IMR-90 (cell line): ENCODE measurements around the gene VIT. TPM values are rescaled to one million over a fixed set of nuclear protein-coding genes. Genes with fewer than 3 reads are reported as not detected.

Experiments
- ATAC-seq: fragments of 200-7000 bp; cut with Tn5 transposase; 2 replicates; pipeline ENCODE4 v1.9.1; 2020; ENCODE audit warnings: low read depth, mild to moderate bottlenecking, moderate library complexity
- BruUV-seq: library from RNA; stranded (reverse); fragments of 400-500 nt; replicated peaks from 2 replicates; lab custom pipeline; 2021; lab: Mats Ljungman, UMichigan
- CTCF ChIA-PET: fragments of 300-600 bp; formaldehyde crosslinking; extraction: SDS; loops from one replicate; lab custom pipeline; 2021; ENCODE audit warnings: antibody characterized with exemption; lab: Yijun Ruan, JAX
- POLR2A ChIA-PET: fragments of 300-600 bp; sonication (Branson Sonifier 250); formaldehyde crosslinking; loops from one replicate; lab custom pipeline; 2022; ENCODE audit warnings: antibody characterized with exemption; ENCODE audit not compliant: unreplicated experiment; lab: Charles Lee
- DNase-seq: peaks from one replicate; pipeline ENCODE4 v3.0.0; 2013
- H2AFZ ChIP-seq: replicated peaks from 2 replicates; pipeline ENCODE3; 2013; ENCODE audit warnings: low read length, mild to moderate bottlenecking; ENCODE audit not compliant: poor library complexity
- H2AK5ac ChIP-seq: 2 replicates; pipeline ENCODE4 v1.6.1; 2013; ENCODE audit warnings: low read depth, low read length, inconsistent platforms
- H2AK9ac ChIP-seq: replicated peaks from 2 replicates; pipeline ENCODE3; 2013; ENCODE audit warnings: mild to moderate bottlenecking, low read depth, low read length, moderate library complexity; ENCODE audit not compliant: poor library complexity
- H2BK120ac ChIP-seq: 2 replicates; pipeline ENCODE4 v1.6.1; 2013; ENCODE audit warnings: low read depth, low read length, inconsistent platforms
- H2BK15ac ChIP-seq: 3 replicates; pipeline ENCODE4 v1.6.1; 2013; ENCODE audit warnings: low read depth, low read length, inconsistent platforms
- H2BK20ac ChIP-seq: 2 replicates; pipeline ENCODE4 v1.6.1; 2013; ENCODE audit warnings: low read depth, mild to moderate bottlenecking, inconsistent platforms, low read length, moderate library complexity
- H2BK5ac ChIP-seq: 2 replicates; pipeline ENCODE4 v1.6.1; 2013; ENCODE audit warnings: mild to moderate bottlenecking, low read depth, low read length, inconsistent platforms; ENCODE audit not compliant: poor library complexity, severe bottlenecking
- H3K14ac ChIP-seq: replicated peaks from 2 replicates; pipeline ENCODE4 v1.6.1; 2013; ENCODE audit warnings: low read depth, low read length, inconsistent platforms
- H3K18ac ChIP-seq: 2 replicates; pipeline ENCODE4 v1.6.1; 2013; ENCODE audit warnings: low read depth, low read length, control low read depth
- H3K23ac ChIP-seq: 2 replicates; pipeline ENCODE4 v1.6.1; 2013; ENCODE audit warnings: low read depth, low read length, inconsistent platforms
- H3K27ac ChIP-seq: 2 replicates; pipeline ENCODE4 v1.5.1; 2013; ENCODE audit warnings: mild to moderate bottlenecking, control low read depth, low read length; ENCODE audit not compliant: insufficient read depth
- H3K27me3 ChIP-seq: 2 replicates; pipeline ENCODE4 v1.6.1; 2013; ENCODE audit warnings: low read length; ENCODE audit not compliant: control insufficient read depth, insufficient read depth
- H3K36me3 ChIP-seq: 2 replicates; pipeline ENCODE4 v1.6.1; 2013; ENCODE audit warnings: low read length, mixed read lengths; ENCODE audit not compliant: control insufficient read depth, insufficient read depth
- H3K4ac ChIP-seq: 2 replicates; pipeline ENCODE4 v1.6.1; 2013; ENCODE audit warnings: low read depth, low read length, inconsistent platforms
- H3K4me1 ChIP-seq: 2 replicates; pipeline ENCODE4 v1.6.1; 2013; ENCODE audit warnings: low read length, mixed read lengths; ENCODE audit not compliant: control insufficient read depth, insufficient read depth
- H3K4me2 ChIP-seq: 2 replicates; pipeline ENCODE4 v1.6.1; 2013; ENCODE audit warnings: low read depth, mild to moderate bottlenecking, control low read depth, low read length, moderate library complexity
- H3K4me3 ChIP-seq: 2 replicates; pipeline ENCODE4 v1.5.1; 2013; ENCODE audit warnings: low read depth, mild to moderate bottlenecking, control low read depth, low read length, moderate library complexity; ENCODE audit not compliant: insufficient read depth
- H3K56ac ChIP-seq: 2 replicates; pipeline ENCODE4 v1.6.1; 2013; ENCODE audit warnings: low read length, inconsistent platforms; ENCODE audit not compliant: insufficient read depth; ENCODE audit errors: extremely low read depth
- H3K79me1 ChIP-seq, 2 experiments: 2 replicates each; pipeline ENCODE4 v1.6.1; 2013; ENCODE audit warnings: low read length in 2 of 2, inconsistent platforms in 1 of 2, low read depth in 1 of 2
- H3K9ac ChIP-seq: 2 replicates; pipeline ENCODE4 v1.6.1; 2013; ENCODE audit warnings: low read depth, low read length, control low read depth
- H3K9me1 ChIP-seq: 2 replicates; pipeline ENCODE4 v1.6.1; 2013; ENCODE audit warnings: low read length, inconsistent platforms; ENCODE audit not compliant: insufficient read depth
- H3K9me3 ChIP-seq: 2 replicates; pipeline ENCODE4 v1.6.1; 2013; ENCODE audit warnings: low read length; ENCODE audit not compliant: control insufficient read depth, insufficient read depth
- H4K20me1 ChIP-seq: 2 replicates; pipeline ENCODE4 v1.6.1; 2013; ENCODE audit warnings: low read length, inconsistent platforms; ENCODE audit not compliant: insufficient read depth
- H4K5ac ChIP-seq: 2 replicates; pipeline ENCODE4 v1.6.1; 2013; ENCODE audit warnings: mild to moderate bottlenecking, low read depth, low read length, control low read depth
- H4K8ac ChIP-seq, 2 experiments: 2 replicates each; pipeline ENCODE4 v1.6.1; 2013; ENCODE audit warnings: low read depth in 2 of 2, low read length in 2 of 2, control low read depth in 1 of 2, inconsistent platforms in 1 of 2
- H4K91ac ChIP-seq: 2 replicates; pipeline ENCODE4 v1.6.1; 2013; ENCODE audit warnings: low read depth, low read length, inconsistent platforms; ENCODE audit not compliant: insufficient read depth
- RCOR1 ChIP-seq: IDR thresholded peaks from 2 replicates; pipeline ENCODE4 v1.6.1; 2012; ENCODE audit warnings: mild to moderate bottlenecking, low read length, improper control_type of control experiment; ENCODE audit not compliant: insufficient replicate concordance
- WGBS, 2 experiments: methylation state at CpG; one replicate each; pipeline versions ENCODE4 v1.1.5 to v1.1.7; 2013; ENCODE audit warnings: missing lambda C conversion rate in 2 of 2; ENCODE audit not compliant: insufficient read length in 1 of 2; ENCODE audit errors: extremely low coverage in 2 of 2; 5-methylcytosine and 5-hydroxymethylcytosine counted together
- dilution Hi-C: fragments of 300-500 bp; cut with HindIII; formaldehyde crosslinking; loops from one replicate; pipeline ENCODE4 v1.14.3; 2018; ENCODE audit warnings: low sequenced_read_pairs; ENCODE audit not compliant: unreplicated experiment
- in situ Hi-C: fragments of 300-500 bp; cut with MboI; formaldehyde crosslinking; loops from 3 replicates; pipeline ENCODE4 v1.14.3; 2019; ENCODE audit warnings: low sequenced_read_pairs, inconsistent platforms, mixed read lengths
- intact Hi-C: fragments of 100-400 bp; cut with micrococcal nuclease; formaldehyde crosslinking; loops from 2 replicates; pipeline ENCODE4 v1.10.0; 2022
- polyA plus RNA-seq, 3 experiments: library from polyadenylated mRNA; depleted of rRNA; stranded (reverse); fragments of >200 nt; gene quantifications; 2 replicates each; pipeline ENCODE4 v1.2.3, GENCODE V29; 2012; ENCODE audit warnings: low replicate concordance in 1 of 3
- total RNA-seq: library from RNA; depleted of rRNA; stranded (reverse); fragments of >200 nt; gene quantifications from 2 replicates; pipeline ENCODE4 v1.2.3, GENCODE V29; 2012

Gene VIT
- total and polyA plus RNA-seq, 2 of the 4 experiments (the other 2 are of a cell fraction): under 0.01 TPM; not detected in 1

- Histone ChIP-seq H3K4ac (no peak overlapping the region), H3K56ac (no peak overlapping the region), H3K4me3 (no peak overlapping the region), H2AK9ac (no peak overlapping the region), H2AK5ac (no peak overlapping the region), H2BK5ac (no peak overlapping the region), H3K36me3 (no peaks in the 10 kb centered on the region), H3K4me2 (no peak overlapping the region), H4K8ac (no peak overlapping the region), H4K20me1 (no peaks in the 10 kb centered on the region), H3K9ac (no peak overlapping the region), H3K79me1 (no peaks in the 10 kb centered on the region), H3K4me1 (no peaks in the 10 kb centered on the region), H3K23ac (no peak overlapping the region), H3K9me3 (no peaks in the 10 kb centered on the region), H3K27me3 (peaks cover 13% of the 10 kb centered on the region), H4K91ac (no peak overlapping the region), H3K14ac (no peak overlapping the region), H2BK15ac (no peak overlapping the region), H2BK120ac (no peak overlapping the region), H3K27ac (no peak overlapping the region), H3K18ac (no peak overlapping the region), H3K9me1 (no peaks in the 10 kb centered on the region), H2AFZ (no peak overlapping the region), H4K5ac (no peak overlapping the region), H2BK20ac (no peak overlapping the region)
- in situ Hi-C loops: no loop called here
- no TSS peak for BruUV-seq
- DNase-seq (no peak), ATAC-seq (no peak)
- intact Hi-C loops: no loop called here
- dilution Hi-C loops: no loop called here
- WGBS, 2 experiments: no CpG with 5 or more reads among the region's 3 CpGs
- no peak for TF ChIP-seq RCOR1
- ChIA-PET POLR2A (no interaction called here), CTCF (no interaction called here)
Observed at GRCh38 chr2:36754578-36754977, 58.1 kb downstream of the VIT start.
